ENCODE results near the gene EDEM2.
"Not testable (repeated sequence)": the region's sequence is repeated elsewhere in the genome, so short reads cannot be mapped to it uniquely, and the experiment has no call there.

Gene EDEM2

GRCh38 chr20:35165221-35166185, 18.4 kb upstream of the EDEM2 start:
- TF ChIP-seq CTCF (IDR thresholded peaks at IDR 0.05; ENCODE audit: low read depth, low read length): no peak
- H3K4me3 ChIP-seq (ENCODE audit: low read depth, low read length): no peak overlapping the region
- H3K27me3 ChIP-seq (ENCODE audit: insufficient read depth, low read depth, severe bottlenecking): no peaks in the 10 kb centered on the region
- no peak overlapping the region for H3K27ac ChIP-seq
- H3K36me3 ChIP-seq: no peaks in the 10 kb centered on the region
- peaks cover 3% of the 10 kb centered on the region for H3K9me3 ChIP-seq (ENCODE audit: severe bottlenecking)
- no peak for DNase-seq

GRCh38 chr20:35164531-35164930, 17.4 kb upstream of the EDEM2 start:
- not testable (repeated sequence) for H3K4me3 ChIP-seq (ENCODE audit: low read depth, low read length); H3K9me3 ChIP-seq (ENCODE audit: severe bottlenecking); H3K27me3 ChIP-seq (ENCODE audit: insufficient read depth, low read depth, severe bottlenecking); H3K36me3 ChIP-seq; DNase-seq; H3K27ac ChIP-seq

- H3K27me3 ChIP-seq (ENCODE audit: insufficient read depth, low read depth, severe bottlenecking); H3K36me3 ChIP-seq; H3K4me3 ChIP-seq (ENCODE audit: low read depth, low read length); H3K9me3 ChIP-seq (ENCODE audit: severe bottlenecking); H3K27ac ChIP-seq; DNase-seq: not testable (repeated sequence)
These were observed 13.2 kb upstream of the EDEM2 start for GRCh38 chr20:35160341-35160740.

GRCh38 chr20:35156978-35157377, 9.8 kb upstream of the EDEM2 start:
- H3K27me3 ChIP-seq (ENCODE audit: insufficient read depth, low read depth, severe bottlenecking): no peaks in the 10 kb centered on the region
- peaks cover 2% of the 10 kb centered on the region for H3K9me3 ChIP-seq (ENCODE audit: severe bottlenecking)
- H3K36me3 ChIP-seq: no peaks in the 10 kb centered on the region
- H3K27ac ChIP-seq: no peak overlapping the region
- H3K4me3 ChIP-seq (ENCODE audit: low read depth, low read length): no peak overlapping the region
- no peak for TF ChIP-seq CTCF (IDR thresholded peaks at IDR 0.05; ENCODE audit: low read depth, low read length)
- DNase-seq: no peak

GRCh38 chr20:35155936-35156335, 8.8 kb upstream of the EDEM2 start:
- TF ChIP-seq CTCF (IDR thresholded peaks at IDR 0.05; ENCODE audit: low read depth, low read length): no peak
- Histone ChIP-seq H3K9me3 (ENCODE audit: severe bottlenecking) (peaks cover 2% of the 10 kb centered on the region), H3K4me3 (ENCODE audit: low read depth, low read length) (no peak overlapping the region), H3K27ac (peak overlapping the region; percentile 77), H3K27me3 (ENCODE audit: insufficient read depth, low read depth, severe bottlenecking) (no peaks in the 10 kb centered on the region), H3K36me3 (no peaks in the 10 kb centered on the region)
- no peak for DNase-seq

- TF ChIP-seq CTCF (IDR thresholded peaks at IDR 0.05; ENCODE audit: low read depth, low read length): no peak
These were observed 4.6 kb upstream of the EDEM2 start for GRCh38 chr20:35151736-35152135.

More at GRCh38 chr20:35151736-35152135, 4.6 kb upstream of the EDEM2 start:
- Histone ChIP-seq H3K9me3 (ENCODE audit: severe bottlenecking) (peaks cover 2% of the 10 kb centered on the region), H3K4me3 (ENCODE audit: low read depth, low read length) (no peak overlapping the region), H3K27me3 (ENCODE audit: insufficient read depth, low read depth, severe bottlenecking) (no peaks in the 10 kb centered on the region), H3K27ac (no peak overlapping the region), H3K36me3 (no peaks in the 10 kb centered on the region)
- DNase-seq: no peak
